Measurements from ENCODE around the gene GALNT7.

The GALNT7 gene

GRCh38 chr4:173242466-173243250, 74.0 kb downstream of the GALNT7 start:
- no peak for TF ChIP-seq CTCF (IDR thresholded peaks at IDR 0.05; ENCODE audit: control insufficient read depth, insufficient read depth, low read depth, low read length, missing control alignments)
- no peak overlapping the region for H3K4me3 ChIP-seq (ENCODE audit: control insufficient read depth, low read depth, low read length)
- no peak for DNase-seq (ENCODE audit: low read depth)

- H3K4me3 ChIP-seq (ENCODE audit: control insufficient read depth, low read depth, low read length), result no peak overlapping the region
- DNase-seq (ENCODE audit: low read depth), result peak; percentile 44
- TF ChIP-seq CTCF (IDR thresholded peaks at IDR 0.05; ENCODE audit: control insufficient read depth, insufficient read depth, low read depth, low read length, missing control alignments), result no peak
These were observed 74.7 kb downstream of the GALNT7 start for GRCh38 chr4:173243321-173243720.

GRCh38 chr4:173243917-173244658, 75.5 kb downstream of the GALNT7 start:
- no peak for TF ChIP-seq CTCF (IDR thresholded peaks at IDR 0.05; ENCODE audit: control insufficient read depth, insufficient read depth, low read depth, low read length, missing control alignments)
- no peak overlapping the region for H3K4me3 ChIP-seq (ENCODE audit: control insufficient read depth, low read depth, low read length)

GRCh38 chr4:173245952-173246351, 77.3 kb downstream of the GALNT7 start:
- no peak for DNase-seq (ENCODE audit: low read depth)
- no peak overlapping the region for H3K4me3 ChIP-seq (ENCODE audit: control insufficient read depth, low read depth, low read length)
- TF ChIP-seq CTCF (IDR thresholded peaks at IDR 0.05; ENCODE audit: control insufficient read depth, insufficient read depth, low read depth, low read length, missing control alignments), result no peak

More at GRCh38 chr4:173243917-173244658, 75.5 kb downstream of the GALNT7 start:
- no peak for DNase-seq (ENCODE audit: low read depth)

- no peak for TF ChIP-seq CTCF (IDR thresholded peaks at IDR 0.05; ENCODE audit: control insufficient read depth, insufficient read depth, low read depth, low read length, missing control alignments)
- DNase-seq (ENCODE audit: low read depth), result no peak
These were observed 78.1 kb downstream of the GALNT7 start for GRCh38 chr4:173246719-173247118.

GRCh38 chr4:173247321-173247720, 78.7 kb downstream of the GALNT7 start:
- no peak for TF ChIP-seq CTCF (IDR thresholded peaks at IDR 0.05; ENCODE audit: control insufficient read depth, insufficient read depth, low read depth, low read length, missing control alignments)
- no peak for DNase-seq (ENCODE audit: low read depth)
- no peak overlapping the region for H3K4me3 ChIP-seq (ENCODE audit: control insufficient read depth, low read depth, low read length)

More at GRCh38 chr4:173246719-173247118, 78.1 kb downstream of the GALNT7 start:
- H3K4me3 ChIP-seq (ENCODE audit: control insufficient read depth, low read depth, low read length), result no peak overlapping the region
